HG02798 (cell line): Measurements from ENCODE around the gene STK24.
"Not testable (repeated sequence)": the region's sequence is repeated elsewhere in the genome, so short reads cannot be mapped to it uniquely, and the experiment has no call there.

ENCODE experiments used
- ATAC-seq: cut with Tn5 transposase; IDR thresholded peaks from one replicate; pipeline ENCODE4 v1.9.1; 2021; ENCODE audit warnings: mild to moderate bottlenecking; ENCODE audit not compliant: unreplicated experiment, poor library complexity

The STK24 gene

GRCh38 chr13:98584668-98585397, 7.9 kb upstream of the STK24 start:
- ATAC-seq = no peak

GRCh38 chr13:98582947-98583346, 6.0 kb upstream of the STK24 start:
- ATAC-seq = no peak

DNA sequence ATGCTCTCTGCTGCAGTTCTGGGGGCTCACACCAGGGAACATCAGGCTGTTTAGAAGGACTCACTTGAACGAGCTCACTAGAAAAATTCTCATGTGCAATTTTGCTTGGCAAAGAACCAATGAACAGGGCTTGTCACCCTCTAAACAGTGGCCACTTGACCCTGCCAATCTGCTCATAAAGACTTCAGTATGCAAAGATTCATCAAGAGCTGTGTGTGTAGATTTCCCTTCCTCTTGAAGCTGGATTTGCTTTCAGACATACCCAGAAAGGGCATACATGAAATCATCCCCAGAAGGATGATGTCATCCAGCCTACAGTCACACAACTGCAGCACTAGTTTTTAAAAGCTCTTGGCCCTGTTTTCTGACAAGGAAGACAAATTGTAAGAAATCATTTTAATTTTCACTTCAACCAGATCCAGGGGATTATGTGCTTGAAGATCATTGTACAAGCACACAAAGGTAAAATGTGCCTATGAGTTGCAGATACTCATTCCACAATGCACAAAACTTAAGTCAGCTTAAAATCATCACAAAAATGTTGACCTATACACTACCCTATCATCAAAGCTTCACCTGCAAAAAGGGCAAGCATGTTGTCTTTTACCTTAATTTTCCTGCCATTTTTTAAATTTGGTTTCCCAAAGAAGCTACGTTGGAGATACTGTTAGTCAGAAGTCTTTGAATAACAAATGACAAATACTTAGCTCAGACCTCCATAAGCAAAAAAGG, 5.2 kb upstream of the STK24 start:
- ATAC-seq = no peak

DNA sequence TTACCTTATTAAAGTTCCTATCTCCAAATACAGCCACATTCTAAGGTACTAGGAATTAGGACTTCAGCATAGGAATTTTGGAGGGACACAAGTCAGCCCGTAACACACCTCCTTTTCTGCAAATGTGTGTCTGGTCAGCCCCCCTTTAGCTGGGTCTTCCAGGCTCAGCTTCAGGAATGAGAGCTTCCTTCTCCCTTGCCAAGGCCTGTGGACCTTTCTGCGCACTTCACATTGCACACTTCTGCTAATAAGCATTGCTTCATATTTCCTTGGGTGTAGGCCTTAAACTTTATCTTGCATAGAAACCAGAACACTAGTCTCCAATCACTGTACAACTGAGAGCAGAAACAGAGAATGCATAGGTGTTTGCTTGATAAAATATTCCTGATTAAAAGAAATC, 4.5 kb upstream of the STK24 start:
- no peak for ATAC-seq

- ATAC-seq = no peak
Observed at GRCh38 chr13:98580420-98580819, 3.5 kb upstream of the STK24 start.

DNA sequence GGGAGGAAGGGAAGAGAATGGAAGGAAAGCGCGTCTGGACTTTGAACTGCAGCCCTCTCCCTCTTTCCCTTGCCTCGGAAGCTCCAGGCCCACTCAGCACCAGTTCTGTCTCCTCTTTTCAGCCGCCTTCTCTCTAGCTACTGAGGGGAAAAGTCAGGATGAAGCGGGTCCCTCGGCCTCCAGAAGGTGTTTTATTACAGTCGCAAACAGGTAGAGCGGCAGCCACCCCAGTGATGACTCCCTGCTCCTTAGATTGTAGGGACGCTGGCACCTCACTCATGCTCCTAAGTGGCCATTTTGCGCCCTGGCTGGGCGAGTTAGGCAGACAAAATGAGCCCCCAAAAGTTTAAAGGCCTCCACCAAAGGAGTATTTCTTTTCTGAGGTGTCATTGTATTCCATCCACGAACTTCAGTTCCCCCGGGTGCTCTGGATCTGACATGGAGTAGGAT, 954 bp upstream of the STK24 start:
- ATAC-seq = no peak

GRCh38 chr13:98576200-98576945, 534 bp downstream of the STK24 start:
- peak; percentile 57 for ATAC-seq

GRCh38 chr13:98575904-98576199, 1.1 kb downstream of the STK24 start:
- ATAC-seq = no peak

GRCh38 chr13:98575009-98575903, 1.7 kb downstream of the STK24 start:
- no peak for ATAC-seq

- no peak for ATAC-seq
Observed at GRCh38 chr13:98571955-98572662, 4.8 kb downstream of the STK24 start.

- ATAC-seq = peak; percentile 87
Observed at GRCh38 chr13:98570929-98571372, 6.0 kb downstream of the STK24 start.

GRCh38 chr13:98569494-98570367, 7.2 kb downstream of the STK24 start:
- not testable (repeated sequence) for ATAC-seq

DNA sequence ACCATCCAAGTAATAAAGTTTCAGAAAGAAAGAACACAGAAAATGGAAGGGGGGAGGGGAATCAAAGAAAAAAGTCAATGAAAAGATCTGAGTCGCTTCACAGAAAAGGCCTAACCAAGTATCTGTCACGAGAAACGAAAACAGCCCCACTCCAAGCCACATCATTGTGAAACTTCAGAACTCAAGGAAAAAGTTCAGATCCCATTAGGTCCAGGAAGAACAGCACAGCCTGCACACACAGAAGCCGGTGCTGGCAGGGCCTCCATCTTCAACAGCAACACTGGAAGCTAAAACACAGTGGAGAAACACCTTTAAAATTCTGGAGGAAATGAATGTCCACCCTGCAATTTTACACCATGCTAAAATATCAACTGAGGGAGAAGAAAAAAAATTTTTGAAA, 8.0 kb downstream of the STK24 start:
- ATAC-seq = no peak

- no peak for ATAC-seq
Observed at GRCh38 chr13:98567140-98567539, 9.8 kb downstream of the STK24 start.

DNA sequence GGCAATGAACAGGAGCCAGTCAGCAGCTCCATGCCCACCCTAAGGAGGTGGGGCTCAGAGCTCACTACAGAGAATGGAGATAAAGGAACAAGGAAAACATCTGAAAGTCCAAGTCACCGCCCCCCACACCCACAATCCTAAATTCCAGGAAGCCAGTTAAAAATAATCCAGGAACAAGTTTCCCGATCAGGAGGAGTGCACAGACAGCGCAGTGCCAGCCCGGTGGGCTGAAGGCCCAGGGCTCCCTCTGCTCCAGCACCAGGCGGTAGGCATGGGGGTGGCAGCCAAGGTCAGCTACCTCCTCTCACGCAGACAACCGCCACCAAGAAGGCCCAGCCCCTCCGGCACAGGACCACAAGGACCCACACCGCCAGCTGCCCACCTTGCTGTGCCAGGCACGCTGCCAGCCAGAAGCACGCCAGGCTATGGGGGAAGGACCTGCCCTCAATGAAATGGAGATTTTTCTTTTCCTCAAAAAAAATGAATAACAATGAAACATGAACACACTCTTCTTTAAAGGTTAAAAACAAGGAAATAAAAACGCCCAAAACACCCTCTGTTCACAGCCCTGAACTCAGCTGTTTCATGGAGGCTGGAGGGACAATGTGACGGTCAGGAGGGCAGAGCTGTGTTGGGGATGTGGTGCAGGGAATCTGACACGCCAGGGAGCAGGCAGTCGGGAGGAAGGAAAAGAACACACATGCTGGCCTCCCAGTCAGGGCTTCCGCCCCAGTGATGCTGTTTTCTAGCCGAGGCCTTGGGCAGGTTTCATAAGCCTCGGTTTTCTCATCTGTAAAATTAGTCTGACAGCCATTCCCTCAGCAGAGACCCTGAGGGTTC, 11.0 kb downstream of the STK24 start:
- ATAC-seq = no peak

DNA sequence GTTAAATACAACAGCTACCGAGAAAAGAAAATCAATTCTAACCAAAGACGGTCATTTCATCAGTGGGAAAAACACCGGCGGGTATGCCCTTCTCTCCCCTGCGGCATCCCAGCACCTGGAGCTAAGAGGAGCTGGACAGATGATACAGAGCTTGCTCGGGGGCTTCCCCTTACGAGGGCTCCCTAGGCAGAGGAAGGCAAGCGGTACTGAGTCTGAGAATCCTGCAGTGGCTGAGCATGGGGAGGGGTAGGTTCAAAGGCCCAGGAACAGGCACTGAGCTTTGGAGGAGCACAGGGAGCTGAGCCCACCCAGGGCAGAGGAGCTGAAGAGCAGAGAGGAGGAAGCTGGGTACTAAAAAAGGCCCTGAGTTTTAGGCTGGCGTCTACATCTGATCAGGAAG, 12.7 kb downstream of the STK24 start:
- ATAC-seq = peak; percentile 42

DNA sequence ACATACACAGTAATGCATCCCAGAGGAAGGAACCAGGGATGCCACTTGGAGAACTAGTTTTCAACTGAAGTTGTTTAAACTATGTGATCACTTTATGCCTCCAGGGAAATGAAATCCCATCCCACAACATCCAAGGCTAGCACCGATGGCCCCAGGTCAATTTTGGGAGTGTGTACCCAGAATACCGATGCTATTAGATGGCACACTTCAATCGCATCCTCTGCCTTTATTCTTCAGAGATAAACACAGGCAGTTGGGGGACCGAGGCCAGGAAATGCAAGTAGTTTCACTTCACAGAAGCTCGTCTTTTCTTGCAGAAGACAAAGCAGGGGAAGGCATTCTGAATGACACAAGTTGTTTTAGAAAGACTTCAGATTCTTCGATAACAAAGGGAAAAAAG, 13.8 kb downstream of the STK24 start:
- no peak for ATAC-seq

GRCh38 chr13:98559169-98559568, 17.7 kb downstream of the STK24 start:
- ATAC-seq = no peak
